IPS DF 6.9 (cell line): ENCODE measurements around the gene ICAM2.

Experiments
- DNase-seq: peaks from one replicate; pipeline ENCODE4 v3.0.0-alpha.2; 2013; ENCODE audit warnings: low read depth, low spot score
- H3K27ac ChIP-seq: one replicate; pipeline ENCODE4 v1.5.1; 2013; ENCODE audit warnings: low read length, control low read depth
- H3K27me3 ChIP-seq: 2 replicates; pipeline ENCODE4 v1.6.1; 2013; ENCODE audit warnings: mild to moderate bottlenecking, low read length; ENCODE audit not compliant: control insufficient read depth, insufficient read depth
- H3K36me3 ChIP-seq: 2 replicates; pipeline ENCODE4 v1.6.1; 2013; ENCODE audit warnings: low read length; ENCODE audit not compliant: control insufficient read depth, insufficient read depth
- H3K4me1 ChIP-seq: 2 replicates; pipeline ENCODE4 v1.6.1; 2013; ENCODE audit warnings: low read length; ENCODE audit not compliant: control insufficient read depth, insufficient read depth
- H3K4me3 ChIP-seq: 2 replicates; pipeline ENCODE4 v1.5.1; 2013; ENCODE audit warnings: mild to moderate bottlenecking, low read length
- H3K9me3 ChIP-seq: 2 replicates; pipeline ENCODE4 v1.6.1; 2013; ENCODE audit warnings: low read length, inconsistent platforms; ENCODE audit not compliant: control insufficient read depth, insufficient read depth
- WGBS: extraction: QIAGEN DNeasy Blood & Tissue Kit; methylation state at CpG from one replicate; pipeline ENCODE4 v1.1.7; 2013; ENCODE audit warnings: mixed read lengths, missing lambda C conversion rate; ENCODE audit not compliant: insufficient read length, insufficient coverage; 5-methylcytosine and 5-hydroxymethylcytosine counted together

Gene ICAM2

DNA sequence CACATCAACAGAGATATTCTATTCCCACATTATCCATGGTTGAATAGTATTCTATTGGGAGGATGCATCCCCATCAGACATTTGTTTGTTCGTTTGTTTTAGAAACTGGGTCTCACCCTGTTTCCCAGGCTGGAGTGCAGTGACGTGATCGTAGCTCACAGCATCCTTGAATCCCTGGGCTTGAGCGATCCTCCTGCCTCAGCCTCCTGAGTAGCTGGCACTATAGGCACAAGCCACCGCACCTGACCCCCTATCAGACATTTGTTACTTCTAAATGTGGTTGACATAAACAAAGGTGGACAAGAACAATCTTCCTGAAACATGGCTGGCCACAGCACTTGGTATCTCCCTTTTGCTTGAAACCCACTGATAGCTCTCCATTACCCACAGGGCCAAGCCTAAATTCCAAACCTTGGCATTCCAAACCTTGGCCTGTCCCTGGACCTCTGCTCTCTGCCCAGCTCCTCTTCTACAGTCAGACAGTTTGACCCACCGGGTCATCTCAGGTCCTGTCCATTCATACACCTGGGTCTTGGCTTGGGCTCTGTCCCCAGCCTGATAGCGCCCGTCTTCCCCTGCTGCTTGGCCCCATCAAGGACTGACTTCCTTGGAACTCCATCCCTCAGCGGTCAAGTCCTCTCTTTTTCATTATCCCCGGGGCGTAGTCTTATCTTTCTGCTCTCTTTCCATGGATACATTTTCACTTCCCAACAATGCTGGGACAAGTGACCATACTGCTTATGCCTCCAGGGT is 23.8 kb downstream of the ICAM2 start:
- H3K27me3 ChIP-seq: no peaks in the 10 kb centered on the region
- no peak overlapping the region for H3K27ac ChIP-seq
- DNase-seq: no peak
- no peaks in the 10 kb centered on the region for H3K9me3 ChIP-seq
- no peaks in the 10 kb centered on the region for H3K36me3 ChIP-seq
- H3K4me3 ChIP-seq: no peak overlapping the region
- no CpG with 5 or more reads among the region's 11 CpGs for WGBS
- H3K4me1 ChIP-seq: peaks cover 2% of the 10 kb centered on the region

DNA sequence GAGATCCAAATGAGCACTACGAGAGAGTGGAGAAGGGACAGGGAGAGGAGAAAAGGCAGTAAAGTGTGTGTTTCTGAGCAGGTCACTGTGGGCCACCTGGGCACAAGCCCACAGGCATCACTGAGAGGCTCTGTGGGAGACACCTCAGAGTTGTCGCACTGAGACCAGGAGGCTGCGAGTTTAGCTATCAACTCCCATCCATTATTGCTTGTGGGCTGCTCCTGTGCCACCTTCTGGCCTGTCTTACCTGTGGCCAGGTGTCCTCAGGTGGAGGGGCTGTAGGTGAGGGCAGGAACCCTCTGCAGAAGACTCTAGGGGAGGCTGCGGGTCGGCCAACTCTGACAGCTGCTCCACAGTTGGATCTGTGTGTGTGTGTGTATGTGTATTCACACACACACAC is 24.8 kb downstream of the ICAM2 start:
- Histone ChIP-seq H3K4me3 (no peak overlapping the region), H3K27ac (no peak overlapping the region), H3K27me3 (no peaks in the 10 kb centered on the region), H3K9me3 (no peaks in the 10 kb centered on the region), H3K36me3 (no peaks in the 10 kb centered on the region), H3K4me1 (peaks cover 2% of the 10 kb centered on the region)
- DNase-seq: no peak
- WGBS: no CpG with 5 or more reads among the region's 5 CpGs

DNA sequence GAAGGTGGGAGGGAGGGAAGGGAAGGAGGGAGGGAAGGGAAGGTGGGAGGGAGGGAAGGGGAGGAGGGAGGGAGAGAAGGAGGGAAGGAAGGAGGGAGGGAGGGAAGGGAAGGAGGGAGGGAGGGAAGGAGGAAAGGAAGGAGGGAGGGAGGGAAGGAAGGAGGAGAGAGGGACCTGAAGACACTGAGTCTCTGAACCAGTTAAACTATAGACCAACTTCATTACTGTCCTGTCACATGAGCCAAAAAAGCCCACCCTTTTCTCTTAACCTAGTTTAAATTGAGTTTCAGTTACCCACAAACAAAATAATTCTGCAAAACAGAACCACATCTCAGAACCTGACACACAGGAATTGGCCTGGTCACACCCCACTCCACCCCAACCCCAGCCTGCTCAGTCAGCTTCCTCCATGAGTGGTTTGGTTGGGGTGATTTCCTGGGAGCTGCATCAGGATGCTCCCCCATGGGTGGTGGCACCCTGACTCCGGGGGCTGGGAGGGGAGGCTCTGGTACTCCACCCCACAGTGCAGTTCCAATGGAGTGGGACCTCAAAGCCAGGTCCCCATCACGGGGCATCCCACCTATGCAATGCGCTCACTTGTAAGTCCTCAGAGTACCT is 27.0 kb downstream of the ICAM2 start:
- H3K4me1 ChIP-seq: peaks cover 2% of the 10 kb centered on the region
- no peak overlapping the region for H3K27ac ChIP-seq
- no peak for DNase-seq
- no peaks in the 10 kb centered on the region for H3K36me3 ChIP-seq
- no peaks in the 10 kb centered on the region for H3K9me3 ChIP-seq
- H3K4me3 ChIP-seq: no peak overlapping the region
- no peaks in the 10 kb centered on the region for H3K27me3 ChIP-seq
- whole genome bisulfite sequencing: no CpG with 5 or more reads among the region's 3 CpGs

DNA sequence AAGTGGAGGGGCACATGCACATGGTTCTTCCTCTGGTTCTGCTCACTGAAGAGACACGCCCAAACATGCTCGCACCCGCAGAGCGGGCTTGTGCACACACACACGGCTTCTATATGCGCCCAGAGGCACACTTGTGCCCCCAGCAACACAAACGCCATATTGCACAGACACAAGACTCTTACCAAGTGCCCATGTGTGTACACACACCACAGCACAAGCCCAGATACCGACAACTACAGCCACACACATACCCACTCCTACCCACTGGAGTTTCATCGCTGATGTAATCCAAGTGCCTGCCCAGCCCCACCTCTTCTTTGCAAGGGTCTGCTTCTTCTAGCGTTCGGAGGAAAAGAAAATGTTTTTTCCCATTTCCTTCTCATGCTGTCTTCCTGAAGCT is 28.8 kb downstream of the ICAM2 start:
- no peak for DNase-seq
- no peaks in the 10 kb centered on the region for H3K27me3 ChIP-seq
- no peaks in the 10 kb centered on the region for H3K9me3 ChIP-seq
- H3K27ac ChIP-seq: no peak overlapping the region
- no peak overlapping the region for H3K4me3 ChIP-seq
- peaks cover 1% of the 10 kb centered on the region; the same call in 1 of the 2 replicates for H3K4me1 ChIP-seq
- H3K36me3 ChIP-seq: no peaks in the 10 kb centered on the region
- no CpG with 5 or more reads among the region's 11 CpGs for WGBS

DNA sequence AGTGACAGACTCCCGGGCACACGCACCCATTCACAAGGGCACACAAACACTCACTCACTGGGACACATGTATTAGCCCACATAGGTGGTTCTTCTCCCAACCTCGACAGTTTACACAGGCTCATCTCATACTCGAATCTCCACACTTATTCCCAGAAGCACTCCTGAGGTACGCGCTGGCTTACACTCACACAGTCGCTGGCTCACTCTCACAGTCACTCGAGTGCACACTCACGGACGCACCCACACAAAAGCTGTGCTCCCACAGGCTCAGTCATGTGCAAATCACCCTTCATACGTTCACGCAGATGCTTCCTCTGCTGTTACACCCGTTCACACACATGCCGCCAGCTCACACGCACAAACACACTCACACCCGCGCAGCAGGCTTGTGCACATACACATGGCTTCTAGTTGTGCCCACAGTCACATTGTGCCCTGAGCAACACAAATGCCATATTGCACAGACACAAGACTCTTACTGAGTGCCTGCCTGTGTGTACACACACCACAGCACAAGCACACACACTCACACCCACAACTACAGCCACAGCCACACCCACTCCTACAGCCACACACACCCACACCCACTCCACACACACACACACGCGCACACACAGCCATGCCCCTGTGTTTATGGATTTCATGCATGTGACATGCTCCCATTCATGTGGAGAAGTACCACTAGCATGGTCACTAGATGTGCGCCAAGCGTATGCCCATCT is 30.6 kb downstream of the ICAM2 start:
- no peaks in the 10 kb centered on the region for H3K27me3 ChIP-seq
- H3K9me3 ChIP-seq: no peaks in the 10 kb centered on the region
- WGBS: no CpG with 5 or more reads among the region's 21 CpGs
- peaks cover 1% of the 10 kb centered on the region; the same call in 1 of the 2 replicates for H3K4me1 ChIP-seq
- H3K36me3 ChIP-seq: no peaks in the 10 kb centered on the region
- H3K27ac ChIP-seq: no peak overlapping the region
- no peak overlapping the region for H3K4me3 ChIP-seq
- no peak for DNase-seq

DNA sequence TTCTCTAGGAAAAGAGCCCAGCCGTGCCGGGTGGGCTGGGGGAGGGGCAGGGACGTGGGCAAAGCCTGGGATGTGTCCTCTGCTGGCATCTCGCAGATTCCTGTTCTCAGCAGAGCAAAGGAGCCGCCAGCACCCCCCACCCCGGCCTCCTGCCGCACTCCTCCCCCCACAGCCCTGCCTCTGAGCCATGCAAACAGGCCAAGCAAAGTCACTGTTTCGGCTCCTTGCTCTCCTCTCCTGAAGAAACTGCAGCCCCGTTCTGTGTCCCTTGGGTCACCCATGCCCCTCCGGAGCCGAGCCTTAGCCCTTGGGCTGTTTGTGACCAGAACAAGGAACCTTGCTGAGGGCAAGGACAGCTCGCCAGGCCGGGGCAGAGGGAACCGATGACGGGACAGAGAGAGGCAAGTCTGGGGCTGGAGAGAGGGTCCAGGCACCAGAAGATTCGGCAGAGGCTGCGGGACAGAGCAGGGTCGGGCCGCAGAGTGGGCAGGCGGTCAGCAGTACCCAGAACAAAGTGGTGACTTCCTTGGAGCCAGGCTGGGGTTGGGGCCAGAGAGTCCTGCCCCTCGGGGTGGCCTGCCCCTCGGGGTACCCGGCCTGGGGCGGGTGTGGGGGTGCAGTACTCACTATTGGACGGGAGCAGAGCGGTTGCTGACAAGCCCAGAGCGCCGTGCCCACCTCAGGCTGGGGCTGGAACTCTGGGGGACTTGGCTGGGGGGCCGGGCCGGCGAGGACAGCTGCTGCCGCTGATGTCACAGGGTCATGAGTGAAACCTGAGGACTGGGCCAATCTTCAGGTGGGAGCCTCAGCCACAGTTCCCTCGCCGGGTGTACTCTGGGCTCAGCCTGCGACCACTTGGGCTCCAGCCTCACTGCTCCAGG is 31.5 kb downstream of the ICAM2 start:
- Histone ChIP-seq H3K27ac (no peak overlapping the region), H3K9me3 (no peaks in the 10 kb centered on the region), H3K36me3 (no peaks in the 10 kb centered on the region), H3K27me3 (no peaks in the 10 kb centered on the region), H3K4me3 (no peak overlapping the region), H3K4me1 (peaks cover 1% of the 10 kb centered on the region; the same call in 1 of the 2 replicates)
- no CpG with 5 or more reads among the region's 35 CpGs for WGBS
- no peak for DNase-seq

DNA sequence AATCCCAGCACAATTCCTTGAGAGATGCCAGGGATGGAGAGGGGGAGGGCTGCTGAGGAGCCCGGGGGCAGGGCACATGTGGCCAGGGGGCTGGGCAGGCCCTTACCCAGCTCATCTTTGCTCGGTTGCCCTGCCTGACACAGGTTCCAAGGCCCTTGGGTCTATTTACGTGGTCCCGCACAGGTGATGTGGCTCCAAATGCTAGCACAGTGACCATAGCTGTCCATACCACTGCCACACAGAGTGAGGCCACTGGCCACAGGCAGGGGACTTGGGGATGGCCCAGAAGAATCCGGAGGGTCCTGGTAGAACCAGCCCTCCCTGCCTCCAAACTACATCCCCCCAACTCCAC is 32.3 kb downstream of the ICAM2 start:
- Histone ChIP-seq H3K27me3 (no peaks in the 10 kb centered on the region), H3K36me3 (no peaks in the 10 kb centered on the region), H3K4me1 (peaks cover 1% of the 10 kb centered on the region; the same call in 1 of the 2 replicates), H3K4me3 (no peak overlapping the region), H3K9me3 (no peaks in the 10 kb centered on the region), H3K27ac (no peak overlapping the region)
- WGBS: no CpG with 5 or more reads among the region's 5 CpGs
- DNase-seq: no peak

DNA sequence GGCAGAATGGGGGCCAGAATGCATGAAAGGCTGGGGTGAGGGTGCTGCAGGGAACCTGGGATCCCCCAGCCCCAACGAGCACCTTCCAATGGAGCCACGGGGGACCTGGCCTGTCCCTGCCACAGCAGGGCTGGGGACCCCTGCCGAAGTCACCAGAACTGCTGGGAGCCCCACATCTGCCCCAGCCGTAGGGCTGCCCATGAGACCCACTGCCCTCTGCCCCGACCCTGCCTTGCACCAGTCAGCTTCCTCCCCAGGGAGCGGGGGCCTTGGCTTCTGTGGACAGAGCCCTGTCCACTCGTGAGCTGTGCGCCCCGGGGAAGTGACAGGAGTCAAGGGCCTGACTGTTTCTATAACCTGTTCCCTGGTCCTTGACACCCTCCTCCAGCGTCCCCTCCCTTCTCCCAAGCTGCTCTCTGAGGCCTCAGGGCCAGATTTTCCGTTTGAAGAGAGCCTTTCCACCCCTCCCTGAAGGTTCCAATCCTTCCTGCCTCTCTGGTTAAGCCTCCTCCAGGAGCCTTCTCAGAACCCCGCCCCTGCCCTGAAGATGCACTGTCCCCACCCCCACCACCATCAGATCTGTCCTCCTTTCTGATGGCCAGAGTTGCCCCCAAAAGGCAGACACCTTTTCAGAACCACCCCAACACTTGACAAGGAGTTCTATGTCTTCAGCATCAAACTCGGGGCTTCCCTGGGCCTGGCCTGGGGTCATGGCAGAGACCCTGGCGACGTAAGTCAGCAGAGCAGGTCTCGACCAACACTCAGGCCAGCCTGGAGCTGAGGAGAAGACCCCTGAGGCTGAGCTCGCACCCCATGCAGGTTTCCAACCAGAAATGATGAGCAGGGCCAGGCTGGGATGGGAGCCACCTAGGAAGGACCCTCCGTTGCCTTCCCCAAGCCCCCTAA is 33.0 kb downstream of the ICAM2 start:
- no peaks in the 10 kb centered on the region for H3K36me3 ChIP-seq
- WGBS: no CpG with 5 or more reads among the region's 18 CpGs
- H3K27me3 ChIP-seq: no peaks in the 10 kb centered on the region
- H3K27ac ChIP-seq: no peak overlapping the region
- H3K4me3 ChIP-seq: no peak overlapping the region
- H3K9me3 ChIP-seq: no peaks in the 10 kb centered on the region
- H3K4me1 ChIP-seq: peaks cover 1% of the 10 kb centered on the region; the same call in 1 of the 2 replicates
- no peak for DNase-seq

DNA sequence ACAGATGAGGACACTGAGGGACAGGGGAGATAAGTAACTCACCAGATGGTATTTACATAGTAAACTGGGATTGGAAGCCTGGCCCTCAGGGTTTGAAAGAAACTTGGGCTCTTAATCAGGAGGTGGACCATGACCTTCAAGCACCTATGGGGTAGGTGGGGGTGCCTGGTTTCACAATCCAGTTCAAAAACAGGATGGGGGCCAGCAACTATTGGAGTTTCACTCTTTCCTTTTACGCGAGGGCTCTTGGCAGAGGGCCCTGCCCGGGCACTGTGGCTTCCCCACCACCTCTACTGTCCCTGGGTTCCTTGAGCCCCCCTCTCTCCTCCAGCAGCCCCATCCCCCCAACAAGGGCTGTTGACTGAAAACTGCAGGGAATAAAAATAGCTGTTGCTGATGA is 33.6 kb downstream of the ICAM2 start:
- peaks cover 1% of the 10 kb centered on the region; the same call in 1 of the 2 replicates for H3K4me1 ChIP-seq
- no peaks in the 10 kb centered on the region for H3K36me3 ChIP-seq
- no peaks in the 10 kb centered on the region for H3K9me3 ChIP-seq
- no peak overlapping the region for H3K27ac ChIP-seq
- no peaks in the 10 kb centered on the region for H3K27me3 ChIP-seq
- WGBS: no CpG with 5 or more reads among the region's 3 CpGs
- H3K4me3 ChIP-seq: no peak overlapping the region
- no peak for DNase-seq
